Adrenal gland (tissue), 5 donors: ENCODE results near the gene ZDHHC17.

Source experiments
- CTCF ChIP-seq, 6 experiments: fragments of 450-650 bp in 4 of 6; fragments of 200-600 bp in 2 of 6; sonication (generic) in 1 of 6; IDR thresholded peaks; 1 replicate in 5 of 6; 2 replicates in 1 of 6; pipeline versions ENCODE4 v1.5.1 to v1.8.0; 2016 to 2021; ENCODE audit warnings: antibody characterized with exemption in 6 of 6, mild to moderate bottlenecking in 2 of 6, moderate library complexity in 1 of 6
- POLR2A ChIP-seq, 2 donors: fragments of 450-650 bp; IDR thresholded peaks; one replicate each; pipeline ENCODE4 v1.6.1; 2017; ENCODE audit warnings: antibody characterized with exemption in 2 of 2, mild to moderate bottlenecking in 2 of 2, moderate library complexity in 1 of 2
- donor health status: DM: no; HTN: no; CAD: no.

- TF ChIP-seq CTCF (IDR thresholded peaks at IDR 0.05): no peak
- TF ChIP-seq POLR2A (IDR thresholded peaks at IDR 0.05): no peak
Measured at GRCh38 chr12:76855271-76855670, 91.4 kb downstream of the ZDHHC17 start.
